Epithelial cell of esophagus (primary cell): ENCODE data around the gene PLA2G4A.

Experiments
- DNase-seq: peaks from one replicate; pipeline ENCODE4 v3.0.0; 2010; ENCODE audit warnings: low read depth
- H3K4me3 ChIP-seq: 2 replicates; pipeline ENCODE4 v1.5.1; 2011; ENCODE audit warnings: mild to moderate bottlenecking, low read length, control low read depth
- TF ChIP-seq, protein P1 (sequence below): IDR thresholded peaks from 2 replicates; pipeline ENCODE4 v1.5.1; 2011; ENCODE audit warnings: low read depth, mild to moderate bottlenecking, low read length, control low read depth, inconsistent platforms; ENCODE audit not compliant: insufficient read depth; ENCODE audit errors: missing control alignments

The PLA2G4A gene

DNA sequence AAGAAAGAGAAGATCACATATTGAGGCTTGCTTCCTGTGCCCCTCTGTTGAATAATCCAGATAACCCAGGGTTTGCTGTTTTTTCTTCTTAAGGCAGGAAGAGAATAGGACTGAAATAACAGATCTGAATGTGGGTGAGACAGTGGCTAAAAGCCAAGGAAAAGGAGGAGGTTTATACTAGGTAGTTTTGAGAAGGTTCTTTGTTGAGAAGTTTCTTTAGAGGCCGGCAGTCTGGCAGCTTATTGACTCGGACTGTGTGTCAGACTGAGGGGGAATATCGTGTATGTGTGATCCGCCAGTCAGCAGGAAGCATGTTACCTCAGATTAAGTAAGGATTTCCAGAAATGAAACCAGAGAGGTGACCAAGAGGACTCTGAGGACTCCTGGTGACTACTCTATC is 119.8 kb downstream of the PLA2G4A start:
- TF ChIP-seq, protein P1, sequence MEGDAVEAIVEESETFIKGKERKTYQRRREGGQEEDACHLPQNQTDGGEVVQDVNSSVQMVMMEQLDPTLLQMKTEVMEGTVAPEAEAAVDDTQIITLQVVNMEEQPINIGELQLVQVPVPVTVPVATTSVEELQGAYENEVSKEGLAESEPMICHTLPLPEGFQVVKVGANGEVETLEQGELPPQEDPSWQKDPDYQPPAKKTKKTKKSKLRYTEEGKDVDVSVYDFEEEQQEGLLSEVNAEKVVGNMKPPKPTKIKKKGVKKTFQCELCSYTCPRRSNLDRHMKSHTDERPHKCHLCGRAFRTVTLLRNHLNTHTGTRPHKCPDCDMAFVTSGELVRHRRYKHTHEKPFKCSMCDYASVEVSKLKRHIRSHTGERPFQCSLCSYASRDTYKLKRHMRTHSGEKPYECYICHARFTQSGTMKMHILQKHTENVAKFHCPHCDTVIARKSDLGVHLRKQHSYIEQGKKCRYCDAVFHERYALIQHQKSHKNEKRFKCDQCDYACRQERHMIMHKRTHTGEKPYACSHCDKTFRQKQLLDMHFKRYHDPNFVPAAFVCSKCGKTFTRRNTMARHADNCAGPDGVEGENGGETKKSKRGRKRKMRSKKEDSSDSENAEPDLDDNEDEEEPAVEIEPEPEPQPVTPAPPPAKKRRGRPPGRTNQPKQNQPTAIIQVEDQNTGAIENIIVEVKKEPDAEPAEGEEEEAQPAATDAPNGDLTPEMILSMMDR = no peak

DNA sequence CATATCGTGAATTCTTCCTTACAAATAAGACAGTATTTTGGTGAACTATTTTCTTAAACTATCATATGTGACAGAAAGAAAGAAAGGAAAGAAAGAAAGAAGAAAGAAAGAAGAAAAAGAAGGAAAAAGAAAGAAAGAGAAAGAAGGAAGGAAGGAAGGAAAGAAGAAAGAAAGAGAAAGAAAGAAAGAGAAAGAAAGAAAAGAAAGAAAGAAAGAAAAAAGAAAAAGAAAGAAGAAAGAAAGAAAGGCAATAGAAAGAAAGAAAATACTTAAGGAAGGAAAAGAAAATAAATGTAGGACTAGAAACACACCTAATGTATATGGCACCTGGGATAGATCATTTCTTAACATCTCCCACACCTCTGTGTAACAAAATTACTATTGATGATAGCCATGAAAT is 120.4 kb downstream of the PLA2G4A start:
- no peak overlapping the region for H3K4me3 ChIP-seq
- TF ChIP-seq, protein P1 = no peak
- no peak for DNase-seq

More for the DNA sequence above, 119.8 kb downstream of the PLA2G4A start:
- peak; percentile 31 for DNase-seq
- no peak overlapping the region for H3K4me3 ChIP-seq

DNA sequence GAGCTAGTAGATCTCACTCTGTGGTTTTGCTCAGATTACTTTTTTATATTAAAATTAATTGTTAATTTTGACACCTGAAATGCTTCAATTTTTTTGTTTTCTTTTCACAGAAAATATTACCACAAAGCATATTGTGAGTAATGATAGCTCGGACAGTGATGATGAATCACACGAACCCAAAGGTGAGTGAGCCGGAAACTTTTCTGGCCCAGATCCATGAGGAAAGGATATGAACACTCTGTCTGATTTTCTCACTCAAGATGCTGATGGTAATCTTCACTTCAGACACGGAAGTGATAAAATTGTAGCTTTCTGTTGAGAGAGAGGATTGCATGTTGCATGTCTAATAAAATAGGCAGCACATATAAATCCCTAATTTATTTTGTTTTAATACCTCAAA is 121.8 kb downstream of the PLA2G4A start:
- DNase-seq = peak; percentile 87
- H3K4me3 ChIP-seq = no peak overlapping the region
- TF ChIP-seq, protein P1 = no peak

DNA sequence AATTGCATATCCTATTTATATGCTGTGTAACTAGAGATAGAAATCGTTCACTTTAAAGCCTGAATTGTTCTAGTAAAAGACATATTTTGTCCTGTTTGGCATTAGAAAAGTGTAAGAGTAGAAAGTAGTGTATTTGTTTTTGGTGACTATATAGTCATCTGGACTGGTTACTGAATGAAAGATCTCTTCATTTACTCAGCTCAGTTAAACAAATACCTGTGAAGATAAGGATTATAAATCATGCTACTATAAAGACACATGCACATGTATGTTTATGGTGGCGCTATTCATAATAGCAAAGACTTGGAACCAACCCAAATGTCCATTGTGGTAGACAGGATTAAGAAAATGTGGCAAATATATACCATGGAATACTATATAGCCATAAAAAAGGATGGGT is 125.1 kb downstream of the PLA2G4A start:
- TF ChIP-seq, protein P1 = no peak
- DNase-seq = no peak
- H3K4me3 ChIP-seq = no peak overlapping the region

DNA sequence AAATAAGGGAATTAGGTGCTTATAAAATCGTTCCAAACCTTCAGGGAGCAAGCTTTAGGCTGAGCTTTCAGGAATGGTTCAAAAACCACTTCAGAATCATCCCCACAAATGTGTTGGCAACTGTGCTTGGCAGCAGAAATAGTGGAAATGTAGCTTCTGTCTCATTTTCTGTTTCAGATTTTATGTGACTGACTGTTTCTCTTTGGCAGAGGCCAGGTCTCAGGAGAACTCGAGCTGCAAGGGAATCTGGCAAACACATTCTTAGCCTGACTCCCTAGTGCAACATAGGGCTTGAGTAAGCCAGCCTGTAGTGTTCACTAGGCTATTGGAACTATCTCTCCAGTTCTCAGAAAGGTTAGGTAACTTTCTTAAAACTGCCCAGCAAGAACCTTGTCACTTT is 128.6 kb downstream of the PLA2G4A start:
- DNase-seq = no peak
- H3K4me3 ChIP-seq = no peak overlapping the region
- TF ChIP-seq, protein P1 = no peak

DNA sequence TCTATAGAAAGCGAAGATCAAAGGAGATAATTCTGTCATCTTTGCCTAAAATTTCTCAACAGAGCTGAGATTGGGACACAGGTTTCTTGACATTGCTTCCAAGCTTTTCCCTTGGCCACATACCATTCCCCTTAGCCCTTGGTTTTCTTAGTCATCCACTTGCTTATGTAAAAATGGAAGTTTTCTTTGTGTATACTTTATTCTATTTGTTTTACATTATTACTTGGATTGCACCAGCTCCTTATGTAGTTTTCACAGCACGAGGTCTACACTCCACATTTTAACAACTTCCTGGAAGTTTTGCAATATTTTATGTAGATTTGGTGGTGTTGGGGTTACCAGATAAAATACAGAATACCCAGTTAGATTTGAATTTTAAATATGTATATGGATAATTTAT is 129.8 kb downstream of the PLA2G4A start:
- DNase-seq = peak; percentile 85
- H3K4me3 ChIP-seq = no peak overlapping the region
- TF ChIP-seq, protein P1 = no peak

DNA sequence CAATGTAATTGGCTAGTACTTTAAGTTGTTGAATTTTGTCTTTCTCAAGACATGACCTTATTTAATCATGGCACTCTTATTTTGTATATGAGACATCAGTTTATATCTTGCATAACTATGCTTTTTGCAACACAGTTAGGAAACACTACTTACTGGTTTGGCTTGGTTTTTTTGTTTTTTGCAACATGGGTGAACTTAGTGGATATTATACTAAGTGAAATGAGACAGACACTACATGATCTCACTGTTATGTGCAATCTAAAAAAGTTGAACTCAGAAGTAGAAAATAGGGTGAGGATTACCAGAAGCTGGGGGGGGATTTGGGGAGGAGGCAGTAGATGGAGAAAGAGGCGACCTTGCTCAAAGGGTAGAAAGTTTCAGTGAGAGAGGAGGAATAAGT is 132.1 kb downstream of the PLA2G4A start:
- TF ChIP-seq, protein P1 = no peak
- DNase-seq = peak; percentile 51
- no peak overlapping the region for H3K4me3 ChIP-seq
